ENCODE measurements around the gene DRAM1. TPM values are rescaled to one million over a fixed set of nuclear protein-coding genes. Genes with fewer than 3 reads are reported as not detected.

DRAM1 gene
- total RNA-seq, 1 experiment from 2014 or later, result 6.5 TPM

DNA sequence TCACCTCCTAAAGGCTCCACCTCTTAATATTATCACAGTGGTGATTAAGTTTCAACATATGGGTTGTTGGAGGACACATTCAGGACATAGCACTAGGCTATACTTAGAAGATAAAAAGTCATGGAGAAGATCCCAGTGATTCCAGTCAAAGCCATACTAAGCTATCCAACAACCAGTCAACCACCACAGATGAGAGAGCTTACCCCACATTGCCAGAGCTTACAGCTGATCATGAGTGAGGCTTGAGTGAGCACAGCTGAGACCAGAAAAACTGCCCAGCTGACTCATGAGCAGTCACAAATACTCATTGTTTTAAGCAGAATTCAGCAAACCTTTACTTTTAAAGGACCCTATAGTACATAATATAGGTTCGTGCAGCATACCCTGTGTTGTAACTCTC is 85.1 kb downstream of the DRAM1 start:
- no peak overlapping the region for H2BK15ac ChIP-seq (ENCODE audit: low read depth, low read length)
- no peak overlapping the region for H4K5ac ChIP-seq (ENCODE audit: insufficient read length, low read depth, low read length)
- Mint-ChIP-seq H3K4me1 (no peaks in the 10 kb centered on the region), H3K36me3 (ENCODE audit: insufficient read depth in 1 of 3, low read depth in 3 of 3) (peaks cover 0 to 4% (median 4%) of the 10 kb centered on the region in 3 experiments; a peak in 2 of 7 replicates), H3K27me3 (ENCODE audit: low read depth) (no peaks in the 10 kb centered on the region), H3K9me3 (peaks cover 13% of the 10 kb centered on the region in 2 experiments), H3K4me3 (no peak overlapping the region), H3K27ac (no peak overlapping the region)
- H3K79me2 ChIP-seq (ENCODE audit: insufficient read depth, low read length), result no peaks in the 10 kb centered on the region
- no peak overlapping the region for H3K56ac ChIP-seq (ENCODE audit: insufficient read length, low read depth, low read length)
- no peak overlapping the region for H3K18ac ChIP-seq (ENCODE audit: insufficient read length, low read depth, low read length)
- H2BK20ac ChIP-seq (ENCODE audit: low read depth, low read length, poor library complexity, severe bottlenecking), result no peak overlapping the region
- no peaks in the 10 kb centered on the region for H3K79me1 ChIP-seq (ENCODE audit: insufficient read depth, low read depth, low read length, poor library complexity, severe bottlenecking)
- TF ChIP-seq, protein P1, sequence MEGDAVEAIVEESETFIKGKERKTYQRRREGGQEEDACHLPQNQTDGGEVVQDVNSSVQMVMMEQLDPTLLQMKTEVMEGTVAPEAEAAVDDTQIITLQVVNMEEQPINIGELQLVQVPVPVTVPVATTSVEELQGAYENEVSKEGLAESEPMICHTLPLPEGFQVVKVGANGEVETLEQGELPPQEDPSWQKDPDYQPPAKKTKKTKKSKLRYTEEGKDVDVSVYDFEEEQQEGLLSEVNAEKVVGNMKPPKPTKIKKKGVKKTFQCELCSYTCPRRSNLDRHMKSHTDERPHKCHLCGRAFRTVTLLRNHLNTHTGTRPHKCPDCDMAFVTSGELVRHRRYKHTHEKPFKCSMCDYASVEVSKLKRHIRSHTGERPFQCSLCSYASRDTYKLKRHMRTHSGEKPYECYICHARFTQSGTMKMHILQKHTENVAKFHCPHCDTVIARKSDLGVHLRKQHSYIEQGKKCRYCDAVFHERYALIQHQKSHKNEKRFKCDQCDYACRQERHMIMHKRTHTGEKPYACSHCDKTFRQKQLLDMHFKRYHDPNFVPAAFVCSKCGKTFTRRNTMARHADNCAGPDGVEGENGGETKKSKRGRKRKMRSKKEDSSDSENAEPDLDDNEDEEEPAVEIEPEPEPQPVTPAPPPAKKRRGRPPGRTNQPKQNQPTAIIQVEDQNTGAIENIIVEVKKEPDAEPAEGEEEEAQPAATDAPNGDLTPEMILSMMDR (conservative IDR thresholded peaks at IDR 0.05), result no peak
- no peak overlapping the region for H3K4ac ChIP-seq (ENCODE audit: low read depth, low read length)
- no peaks in the 10 kb centered on the region for H4K20me1 ChIP-seq (ENCODE audit: control insufficient read depth, insufficient read depth, insufficient read length)
- H2BK5ac ChIP-seq (ENCODE audit: insufficient read length, low read length), result no peak overlapping the region
- no peaks in the 10 kb centered on the region for H3K4me1 ChIP-seq (ENCODE audit: insufficient read depth, low read length)
- H2AK5ac ChIP-seq (ENCODE audit: insufficient read length, low read length), result no peak overlapping the region
- no peak overlapping the region for H3K23ac ChIP-seq (ENCODE audit: insufficient read length, low read depth, low read length)
- H2BK12ac ChIP-seq (ENCODE audit: insufficient read length, low read depth, low read length), result no peak overlapping the region
- H3K14ac ChIP-seq (ENCODE audit: insufficient read depth, low read length), result no peak overlapping the region
- H4K8ac ChIP-seq (replicated peaks; ENCODE audit: insufficient read length, low read depth, low read length), result no peak overlapping the region
- H3K9me3 ChIP-seq (ENCODE audit: control insufficient read depth, low read depth, low read length), result no peaks in the 10 kb centered on the region
- WGBS (ENCODE audit: extremely low coverage, insufficient read length, low lambda C conversion rate), result no CpG with 5 or more reads among the region's 1 CpG
- no peak overlapping the region for H4K91ac ChIP-seq (ENCODE audit: insufficient read length, low read depth, low read length)
- no peak overlapping the region for H3K4me2 ChIP-seq (ENCODE audit: insufficient read depth, insufficient read length, low read length)
- no peak overlapping the region for H3K27ac ChIP-seq (ENCODE audit: insufficient read length, low read depth, low read length)
- no peak for DNase-seq
- H3K23me2 ChIP-seq (ENCODE audit: insufficient read length, low read depth, low read length, poor library complexity, severe bottlenecking), result no peaks in the 10 kb centered on the region
- no peak overlapping the region for H3T11ph ChIP-seq (ENCODE audit: low read length)
- no peak overlapping the region for H2AFZ ChIP-seq (ENCODE audit: low read length)
- no peak overlapping the region for H3K9ac ChIP-seq (ENCODE audit: extremely low read depth, insufficient read length, low read length)
- no peak overlapping the region for H2BK120ac ChIP-seq (ENCODE audit: low read depth, low read length, poor library complexity, severe bottlenecking)
- no peaks in the 10 kb centered on the region for H3K27me3 ChIP-seq (ENCODE audit: insufficient read depth, low read length)
